Gastroesophageal sphincter (tissue), 4 donors: ENCODE results near the gene LDLRAD4. TPM values are rescaled to one million over a fixed set of nuclear protein-coding genes. Genes with fewer than 3 reads are reported as not detected.

Source experiments
- ATAC-seq: fragments of 150-250 bp; one replicate; pipeline ENCODE4 v1.9.1; 2016; ENCODE audit warnings: mild to moderate bottlenecking, moderate library complexity
- H3K27ac ChIP-seq, 4 donors: fragments of 200-600 bp; sonication (generic) in 3 of 4; 1 replicate in 3 of 4; 2 replicates in 1 of 4; pipeline ENCODE4 v1.5.1; 2016 to 2019
- H3K27me3 ChIP-seq: fragments of 200-600 bp; sonication (generic); one replicate; pipeline ENCODE4 v1.5.1; 2019
- H3K36me3 ChIP-seq, 2 donors: fragments of 200-600 bp; sonication (generic); one replicate each; pipeline ENCODE4 v1.5.1; 2019; ENCODE audit warnings: control low read depth in 1 of 2
- H3K4me1 ChIP-seq, 3 donors: fragments of 200-600 bp; sonication (generic); 1 replicate in 2 of 3; 2 replicates in 1 of 3; pipeline ENCODE4 v1.5.1; 2016 to 2019; ENCODE audit warnings: control low read depth in 2 of 3
- H3K4me3 ChIP-seq, 2 donors: fragments of 200-600 bp; sonication (generic); one replicate each; pipeline ENCODE4 v1.5.1; 2019; ENCODE audit warnings: mild to moderate bottlenecking in 1 of 2, moderate library complexity in 1 of 2
- H3K9me3 ChIP-seq, 3 donors: fragments of 200-600 bp; sonication (generic); one replicate each; pipeline ENCODE4 v1.5.1; 2017 to 2019; ENCODE audit warnings: control low read depth in 2 of 3
- EP300 ChIP-seq: sonication (generic); formaldehyde crosslinking; IDR thresholded peaks from one replicate; pipeline ENCODE4 v1.6.1; 2017; ENCODE audit warnings: antibody characterized with exemption, mild to moderate bottlenecking
- POLR2A ChIP-seq, 2 donors: fragments of 450-650 bp; IDR thresholded peaks; one replicate each; pipeline ENCODE4 v1.6.1; 2017; ENCODE audit warnings: antibody characterized with exemption in 2 of 2, mild to moderate bottlenecking in 2 of 2, moderate library complexity in 1 of 2
- POLR2AphosphoS5 ChIP-seq: sonication (generic); formaldehyde crosslinking; IDR thresholded peaks from one replicate; pipeline ENCODE4 v1.6.1; 2017; ENCODE audit warnings: antibody characterized with exemption
- WGBS, 2 donors: methylation state at CpG; one replicate each; pipeline ENCODE4 v1.1.5; 2018; ENCODE audit warnings: low coverage in 1 of 2; 5-methylcytosine and 5-hydroxymethylcytosine counted together
- total RNA-seq, 4 donors: library from RNA; depleted of rRNA; stranded (reverse); fragments of >200 nt; gene quantifications; one replicate each; pipeline ENCODE4 v1.1.0, GENCODE V29; 2016
- TF ChIP-seq, protein P1 (sequence below), 4 experiments: fragments of 200-600 bp in 2 of 4; fragments of 450-650 bp in 2 of 4; sonication (generic) in 1 of 4; IDR thresholded peaks; one replicate each; pipeline ENCODE4 v1.5.1; 2017 to 2019; ENCODE audit warnings: antibody characterized with exemption in 4 of 4, mild to moderate bottlenecking in 2 of 4, moderate library complexity in 2 of 4

The LDLRAD4 gene
- total RNA-seq, 4 donors from 2014 or later = 28.1 to 85.9 (median 55.2) TPM

DNA sequence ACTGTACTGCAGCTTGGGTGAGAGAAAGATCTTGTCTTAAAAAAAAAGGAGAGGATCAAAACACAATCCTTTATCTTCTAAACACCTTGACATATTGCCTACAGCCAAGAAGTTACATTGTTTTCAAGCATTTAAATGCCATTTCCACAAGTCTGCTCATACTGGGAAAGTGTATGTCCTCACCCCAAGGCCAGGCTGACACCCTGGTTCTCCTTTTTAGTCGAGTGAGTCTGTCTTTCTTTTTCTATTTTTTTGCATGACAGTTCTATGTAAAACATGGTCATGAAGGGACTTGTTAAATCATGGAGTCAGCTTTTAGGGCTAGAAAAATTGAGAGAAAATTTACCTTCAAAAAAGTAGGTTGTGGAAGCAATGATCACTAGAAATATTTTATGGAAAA lies 274.5 kb downstream of the LDLRAD4 start:
- TF ChIP-seq POLR2A (IDR thresholded peaks at IDR 0.05) (no peak), EP300 (no peak), POLR2AphosphoS5 (no peak)
- TF ChIP-seq, protein P1, sequence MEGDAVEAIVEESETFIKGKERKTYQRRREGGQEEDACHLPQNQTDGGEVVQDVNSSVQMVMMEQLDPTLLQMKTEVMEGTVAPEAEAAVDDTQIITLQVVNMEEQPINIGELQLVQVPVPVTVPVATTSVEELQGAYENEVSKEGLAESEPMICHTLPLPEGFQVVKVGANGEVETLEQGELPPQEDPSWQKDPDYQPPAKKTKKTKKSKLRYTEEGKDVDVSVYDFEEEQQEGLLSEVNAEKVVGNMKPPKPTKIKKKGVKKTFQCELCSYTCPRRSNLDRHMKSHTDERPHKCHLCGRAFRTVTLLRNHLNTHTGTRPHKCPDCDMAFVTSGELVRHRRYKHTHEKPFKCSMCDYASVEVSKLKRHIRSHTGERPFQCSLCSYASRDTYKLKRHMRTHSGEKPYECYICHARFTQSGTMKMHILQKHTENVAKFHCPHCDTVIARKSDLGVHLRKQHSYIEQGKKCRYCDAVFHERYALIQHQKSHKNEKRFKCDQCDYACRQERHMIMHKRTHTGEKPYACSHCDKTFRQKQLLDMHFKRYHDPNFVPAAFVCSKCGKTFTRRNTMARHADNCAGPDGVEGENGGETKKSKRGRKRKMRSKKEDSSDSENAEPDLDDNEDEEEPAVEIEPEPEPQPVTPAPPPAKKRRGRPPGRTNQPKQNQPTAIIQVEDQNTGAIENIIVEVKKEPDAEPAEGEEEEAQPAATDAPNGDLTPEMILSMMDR (IDR thresholded peaks at IDR 0.05) = no peak
- no peaks in the 10 kb centered on the region for H3K27me3 ChIP-seq
- no peaks in the 10 kb centered on the region for H3K4me1 ChIP-seq
- no peak overlapping the region for H3K27ac ChIP-seq
- no peak overlapping the region for H3K4me3 ChIP-seq
- no peak for ATAC-seq
- 56 to 100% methylated on average over 1 of the region's 1 CpG for WGBS, 2 donors
- peaks cover 0 to 28% of the 10 kb centered on the region in 2 donors for H3K36me3 ChIP-seq
- no peaks in the 10 kb centered on the region for H3K9me3 ChIP-seq

DNA sequence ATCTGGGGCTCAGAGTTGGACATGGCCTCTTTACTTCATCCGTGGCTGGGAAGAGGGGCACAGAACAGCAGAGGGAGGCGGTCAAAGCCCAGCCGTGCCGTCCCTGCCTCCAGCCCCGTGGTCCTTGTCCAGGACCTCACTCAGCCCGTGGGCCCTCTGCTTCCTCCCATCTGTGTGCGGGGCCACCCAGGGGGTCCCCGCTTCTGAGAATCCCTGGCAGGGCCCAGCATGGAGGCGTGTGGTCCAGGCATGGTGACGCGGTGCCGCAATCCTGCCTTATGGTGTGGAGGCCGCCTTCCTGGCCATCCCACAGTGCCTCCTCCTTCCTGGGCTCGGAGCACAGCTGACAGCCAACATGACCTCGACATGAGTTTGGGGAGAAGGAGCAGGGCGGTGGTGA lies 275.2 kb downstream of the LDLRAD4 start:
- Histone ChIP-seq H3K27me3 (no peaks in the 10 kb centered on the region), H3K4me1 (no peaks in the 10 kb centered on the region), H3K9me3 (no peaks in the 10 kb centered on the region), H3K27ac (no peak overlapping the region), H3K4me3 (no peak overlapping the region), H3K36me3 (peaks cover 0 to 30% of the 10 kb centered on the region in 2 donors)
- ATAC-seq = no peak
- 40 to 83% methylated on average over 1 of the region's 16 CpGs for WGBS, 2 donors
- TF ChIP-seq POLR2A (IDR thresholded peaks at IDR 0.05) (no peak), POLR2AphosphoS5 (no peak), EP300 (no peak)
- TF ChIP-seq, protein P1 (IDR thresholded peaks at IDR 0.05) = no peak

DNA sequence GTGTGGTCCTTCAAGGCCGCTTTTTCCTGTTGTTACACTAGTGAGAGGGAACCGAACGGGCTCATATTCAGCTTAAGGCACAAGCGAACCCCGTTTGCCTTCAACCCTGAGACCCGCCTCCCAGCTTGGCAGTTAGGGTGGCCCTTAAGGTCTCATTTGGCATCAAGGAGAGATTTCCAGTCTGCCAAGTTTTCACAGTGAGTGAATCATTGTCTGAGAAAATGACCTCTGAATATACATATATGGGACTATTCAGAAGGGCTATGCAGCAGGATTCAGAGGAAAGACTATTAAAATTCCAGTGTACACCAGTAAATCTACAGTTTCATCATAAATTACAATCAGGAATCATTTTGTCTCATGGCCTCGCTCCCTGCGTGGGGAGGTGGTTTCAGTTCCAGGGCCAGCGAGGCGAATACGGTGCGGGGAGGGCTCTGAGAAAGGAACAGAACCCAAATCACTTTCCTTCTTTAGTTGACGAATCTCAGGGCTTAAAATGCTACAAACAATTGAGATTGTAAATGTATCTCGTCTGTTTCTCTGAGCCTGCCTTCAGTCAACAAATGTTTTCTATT lies 276.4 kb downstream of the LDLRAD4 start:
- Histone ChIP-seq H3K36me3 (peaks cover 0 to 39% of the 10 kb centered on the region in 2 donors), H3K4me3 (no peak overlapping the region), H3K4me1 (peaks cover 0 to under 1% (median 0%) of the 10 kb centered on the region in 3 donors), H3K9me3 (no peaks in the 10 kb centered on the region), H3K27ac (no peak overlapping the region), H3K27me3 (no peaks in the 10 kb centered on the region)
- ATAC-seq = no peak
- WGBS, 2 donors = 73 to 89% methylated on average over 4 to 13 of the region's 14 CpGs
- no peak for TF ChIP-seq POLR2AphosphoS5
- TF ChIP-seq POLR2A (IDR thresholded peaks at IDR 0.05) = no peak
- TF ChIP-seq EP300 = no peak
- TF ChIP-seq, protein P1 (IDR thresholded peaks at IDR 0.05) = no peak

DNA sequence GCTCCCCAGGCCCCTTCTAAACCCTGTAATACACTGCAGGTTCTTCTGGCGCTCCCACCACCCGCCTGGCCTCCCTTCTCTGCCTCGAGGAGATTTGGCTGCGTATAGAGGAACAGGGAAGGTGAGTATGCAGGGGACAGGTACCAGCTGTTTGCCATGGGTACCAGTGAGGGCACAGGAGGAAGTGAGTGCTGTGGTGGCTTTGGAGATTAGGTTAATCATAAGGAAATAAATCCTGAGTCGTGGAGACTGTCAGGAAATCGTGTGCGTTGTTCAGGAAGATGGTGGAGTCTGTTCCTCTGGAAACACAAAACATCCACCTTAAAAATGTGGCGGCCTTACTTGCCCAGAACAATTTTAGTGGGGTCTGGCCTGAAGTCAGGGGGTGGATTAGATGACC lies 277.4 kb downstream of the LDLRAD4 start:
- whole genome bisulfite sequencing, 2 donors = 75 to 80% methylated on average over 3 to 4 of the region's 8 CpGs

More for the DNA sequence above, 277.4 kb downstream of the LDLRAD4 start:
- TF ChIP-seq POLR2AphosphoS5 = no peak
- TF ChIP-seq EP300 = no peak
- TF ChIP-seq, protein P1 (IDR thresholded peaks at IDR 0.05) = no peak
- TF ChIP-seq POLR2A (IDR thresholded peaks at IDR 0.05) = no peak
- H3K4me1 ChIP-seq = peaks cover 0 to 10% (median 6%) of the 10 kb centered on the region in 3 donors
- no peak overlapping the region for H3K4me3 ChIP-seq
- peaks cover 0 to 39% of the 10 kb centered on the region in 2 donors for H3K36me3 ChIP-seq
- no peak overlapping the region for H3K27ac ChIP-seq
- no peak for ATAC-seq
- no peaks in the 10 kb centered on the region for H3K27me3 ChIP-seq
- no peaks in the 10 kb centered on the region for H3K9me3 ChIP-seq
